Esophagus muscularis mucosa (tissue), 4 donors: Measurements from ENCODE around the gene IL17C.

Source experiments
- EP300 ChIP-seq: sonication (generic); formaldehyde crosslinking; IDR thresholded peaks from one replicate; pipeline ENCODE4 v1.6.1; 2017; ENCODE audit warnings: antibody characterized with exemption
- POLR2A ChIP-seq: fragments of 450-650 bp; IDR thresholded peaks from one replicate; pipeline ENCODE4 v1.6.1; 2017; ENCODE audit warnings: antibody characterized with exemption, moderate library complexity, mild to moderate bottlenecking, low read depth
- POLR2AphosphoS5 ChIP-seq, 2 donors: sonication (generic); formaldehyde crosslinking; IDR thresholded peaks; one replicate each; pipeline ENCODE4 v1.6.1; 2017; ENCODE audit warnings: antibody characterized with exemption in 2 of 2
- TF ChIP-seq, protein P1 (sequence below), 3 experiments: fragments of 200-600 bp in 2 of 3; fragments of 450-650 bp in 1 of 3; sonication (generic) in 2 of 3; IDR thresholded peaks; one replicate each; pipeline ENCODE4 v1.5.1; 2017 to 2019; ENCODE audit warnings: antibody characterized with exemption in 3 of 3, mild to moderate bottlenecking in 2 of 3, moderate library complexity in 1 of 3

GRCh38 chr16:88647178-88648070, 9.1 kb downstream of the IL17C start:
- TF ChIP-seq EP300, result no peak
- TF ChIP-seq, protein P1, sequence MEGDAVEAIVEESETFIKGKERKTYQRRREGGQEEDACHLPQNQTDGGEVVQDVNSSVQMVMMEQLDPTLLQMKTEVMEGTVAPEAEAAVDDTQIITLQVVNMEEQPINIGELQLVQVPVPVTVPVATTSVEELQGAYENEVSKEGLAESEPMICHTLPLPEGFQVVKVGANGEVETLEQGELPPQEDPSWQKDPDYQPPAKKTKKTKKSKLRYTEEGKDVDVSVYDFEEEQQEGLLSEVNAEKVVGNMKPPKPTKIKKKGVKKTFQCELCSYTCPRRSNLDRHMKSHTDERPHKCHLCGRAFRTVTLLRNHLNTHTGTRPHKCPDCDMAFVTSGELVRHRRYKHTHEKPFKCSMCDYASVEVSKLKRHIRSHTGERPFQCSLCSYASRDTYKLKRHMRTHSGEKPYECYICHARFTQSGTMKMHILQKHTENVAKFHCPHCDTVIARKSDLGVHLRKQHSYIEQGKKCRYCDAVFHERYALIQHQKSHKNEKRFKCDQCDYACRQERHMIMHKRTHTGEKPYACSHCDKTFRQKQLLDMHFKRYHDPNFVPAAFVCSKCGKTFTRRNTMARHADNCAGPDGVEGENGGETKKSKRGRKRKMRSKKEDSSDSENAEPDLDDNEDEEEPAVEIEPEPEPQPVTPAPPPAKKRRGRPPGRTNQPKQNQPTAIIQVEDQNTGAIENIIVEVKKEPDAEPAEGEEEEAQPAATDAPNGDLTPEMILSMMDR (IDR thresholded peaks at IDR 0.05), result no peak
- no peak for TF ChIP-seq POLR2A
- no peak for TF ChIP-seq POLR2AphosphoS5 (IDR thresholded peaks at IDR 0.05)
